H1 (cell line): Measurements from ENCODE around the gene NEK2.

Source experiments
- BRCA1 ChIP-seq: IDR thresholded peaks from 2 replicates; pipeline ENCODE4 v1.6.1; 2012; ENCODE audit warnings: low read depth, low read length, improper control_type of control experiment
- EP300 ChIP-seq, 2 experiments: IDR thresholded peaks; 1 replicate in 1 of 2; 2 replicates in 1 of 2; pipeline ENCODE4 v1.6.1; 2011 to 2012; ENCODE audit warnings: low read depth in 2 of 2, low read length in 2 of 2, mild to moderate bottlenecking in 2 of 2, borderline replicate concordance in 1 of 2, inconsistent platforms in 1 of 2, moderate library complexity in 1 of 2
- RBBP5 ChIP-seq: IDR thresholded peaks from 2 replicates; pipeline ENCODE4 v1.7.1; 2012; ENCODE audit warnings: low read depth, mild to moderate bottlenecking, inconsistent platforms, low read length, moderate library complexity, borderline replicate concordance
- SP1 ChIP-seq: IDR thresholded peaks from 2 replicates; pipeline ENCODE4 v1.6.1; 2011; ENCODE audit warnings: low read depth, low read length
- ZNF274 ChIP-seq: IDR thresholded peaks from 2 replicates; pipeline ENCODE4 v1.7.0; 2012; ENCODE audit warnings: low read length, borderline replicate concordance; ENCODE audit errors: extremely low read depth
- TF ChIP-seq, protein P1 (sequence below), 3 experiments: IDR thresholded peaks; 1 replicate in 2 of 3; 2 replicates in 1 of 3; pipeline versions ENCODE4 v1.5.1 to v1.6.1; 2011; ENCODE audit warnings: low read length in 3 of 3, mild to moderate bottlenecking in 3 of 3, inconsistent platforms in 2 of 3, low read depth in 1 of 3, moderate library complexity in 1 of 3; ENCODE audit not compliant: insufficient read depth in 1 of 3; ENCODE audit errors: control extremely low read depth in 1 of 3

DNA sequence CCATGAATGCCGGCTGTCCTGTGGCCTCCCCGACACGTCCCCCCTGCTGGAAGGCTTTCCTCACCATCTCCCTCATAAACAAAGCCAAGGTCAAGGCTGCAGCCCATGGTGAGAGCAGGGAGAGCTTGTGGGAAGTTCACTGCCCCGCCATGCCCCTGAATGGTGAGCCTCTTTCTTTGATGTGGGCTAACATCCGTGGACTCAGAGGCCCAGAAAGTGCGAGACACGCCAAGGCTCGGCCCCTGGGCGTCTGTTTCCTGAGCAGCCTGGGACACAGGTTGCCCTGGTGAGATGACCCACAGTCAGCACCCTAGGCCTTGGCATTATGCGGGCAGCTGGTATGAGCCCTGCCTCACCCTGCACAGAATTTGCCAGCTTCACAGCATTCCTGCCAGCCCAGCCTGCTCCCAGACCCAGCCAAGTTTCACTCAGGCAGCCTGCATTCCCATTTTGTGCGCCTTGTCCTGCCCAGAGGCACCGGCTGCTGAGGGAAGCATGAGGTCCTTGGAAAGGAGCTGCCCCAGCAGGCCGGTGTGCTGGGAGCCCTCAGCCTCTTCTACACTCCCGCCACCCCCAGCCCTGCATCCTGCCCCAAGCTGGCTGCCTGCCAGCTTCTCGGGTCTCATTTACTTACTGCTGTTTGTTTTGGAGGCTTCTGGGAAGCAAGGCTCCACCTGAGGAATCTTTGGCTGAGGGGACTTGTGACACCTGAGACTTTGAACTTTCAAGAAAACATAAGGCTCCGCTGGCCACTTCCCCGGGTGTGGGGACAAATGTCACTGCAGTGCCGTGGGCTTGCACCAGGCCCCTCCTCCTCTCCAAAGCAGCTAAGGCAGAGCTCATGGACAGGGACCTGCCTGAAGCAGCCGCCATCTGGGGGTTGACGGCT, 31.9 kb downstream of the NEK2 start:
- TF ChIP-seq ZNF274 (no peak), SP1 (no peak), BRCA1 (no peak), RBBP5 (no peak), EP300 (IDR thresholded peaks at IDR 0.05; ENCODE audit: borderline replicate concordance in 1 of 2, low read depth in 2 of 2, low read length in 2 of 2) (no peak)
- TF ChIP-seq, protein P1, sequence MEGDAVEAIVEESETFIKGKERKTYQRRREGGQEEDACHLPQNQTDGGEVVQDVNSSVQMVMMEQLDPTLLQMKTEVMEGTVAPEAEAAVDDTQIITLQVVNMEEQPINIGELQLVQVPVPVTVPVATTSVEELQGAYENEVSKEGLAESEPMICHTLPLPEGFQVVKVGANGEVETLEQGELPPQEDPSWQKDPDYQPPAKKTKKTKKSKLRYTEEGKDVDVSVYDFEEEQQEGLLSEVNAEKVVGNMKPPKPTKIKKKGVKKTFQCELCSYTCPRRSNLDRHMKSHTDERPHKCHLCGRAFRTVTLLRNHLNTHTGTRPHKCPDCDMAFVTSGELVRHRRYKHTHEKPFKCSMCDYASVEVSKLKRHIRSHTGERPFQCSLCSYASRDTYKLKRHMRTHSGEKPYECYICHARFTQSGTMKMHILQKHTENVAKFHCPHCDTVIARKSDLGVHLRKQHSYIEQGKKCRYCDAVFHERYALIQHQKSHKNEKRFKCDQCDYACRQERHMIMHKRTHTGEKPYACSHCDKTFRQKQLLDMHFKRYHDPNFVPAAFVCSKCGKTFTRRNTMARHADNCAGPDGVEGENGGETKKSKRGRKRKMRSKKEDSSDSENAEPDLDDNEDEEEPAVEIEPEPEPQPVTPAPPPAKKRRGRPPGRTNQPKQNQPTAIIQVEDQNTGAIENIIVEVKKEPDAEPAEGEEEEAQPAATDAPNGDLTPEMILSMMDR (IDR thresholded peaks at IDR 0.05; ENCODE audit: control extremely low read depth in 1 of 3, insufficient read depth in 1 of 3, low read depth in 1 of 3, low read length in 3 of 3), result no peak
